Heart left ventricle (tissue), 16 donors: Measurements from ENCODE around the gene C16orf90. TPM values are rescaled to one million over a fixed set of nuclear protein-coding genes. Genes with fewer than 3 reads are reported as not detected.
"Not testable (repeated sequence)": the region's sequence is repeated elsewhere in the genome, so short reads cannot be mapped to it uniquely, and the experiment has no call there.

ENCODE experiments used
- ATAC-seq, 4 donors: fragments of 200-7000 bp; cut with Tn5 transposase; one replicate each; pipeline ENCODE4 v1.9.1; 2020 to 2022; ENCODE audit warnings: moderate library complexity in 4 of 4, mild to moderate bottlenecking in 3 of 4, moderate number of reproducible peaks in 1 of 4
- DNase-seq, 5 donors: peaks; one replicate each; pipeline ENCODE4 v3.0.0-alpha.2; 2020
- H3K27ac ChIP-seq, 12 donors: fragments of 200-600 bp; sonication (generic) in 4 of 12; one replicate each; pipeline versions ENCODE4 v1.5.0 to v1.8.0; 2016 to 2022; ENCODE audit warnings: mild to moderate bottlenecking in 2 of 12
- H3K27me3 ChIP-seq, 9 donors: fragments of 200-600 bp; sonication (generic) in 2 of 9; one replicate each; pipeline versions ENCODE4 v1.5.1 to v1.8.0; 2016 to 2022; ENCODE audit warnings: mild to moderate bottlenecking in 3 of 9
- H3K36me3 ChIP-seq, 9 donors: fragments of 200-600 bp; sonication (generic) in 2 of 9; one replicate each; pipeline versions ENCODE4 v1.5.0 to v1.8.0; 2018 to 2022; ENCODE audit warnings: mild to moderate bottlenecking in 2 of 9
- H3K4me1 ChIP-seq, 12 donors: fragments of 200-600 bp; sonication (generic) in 4 of 12; one replicate each; pipeline versions ENCODE4 v1.5.0 to v1.8.0; 2016 to 2022; ENCODE audit warnings: mild to moderate bottlenecking in 3 of 12
- H3K4me3 ChIP-seq, 12 donors: fragments of 200-600 bp; sonication (generic) in 4 of 12; one replicate each; pipeline versions ENCODE4 v1.5.0 to v1.8.0; 2017 to 2022; ENCODE audit warnings: mild to moderate bottlenecking in 9 of 12, moderate library complexity in 4 of 12
- H3K9me3 ChIP-seq, 12 donors: fragments of 200-600 bp; sonication (generic) in 4 of 12; one replicate each; pipeline versions ENCODE4 v1.5.0 to v1.8.0; 2016 to 2022; ENCODE audit warnings: mild to moderate bottlenecking in 1 of 12
- POLR2A ChIP-seq, 2 donors: fragments of 450-650 bp; IDR thresholded peaks; one replicate each; pipeline ENCODE4 v1.6.1; 2017; ENCODE audit warnings: antibody characterized with exemption in 2 of 2, mild to moderate bottlenecking in 2 of 2, moderate library complexity in 2 of 2
- WGBS, 4 donors: extraction: QIAGEN DNeasy Blood & Tissue Kit in 2 of 4; methylation state at CpG; one replicate each; pipeline versions ENCODE4 v1.1.5 to v1.1.7; 2013 to 2018; 5-methylcytosine and 5-hydroxymethylcytosine counted together
- intact Hi-C, 10 donors: fragments of 100-400 bp; cut with DNase I; formaldehyde crosslinking; loops; one replicate each; pipeline versions ENCODE4 v1.11.1 to v1.14.2; 2022
- polyA plus RNA-seq, 2 donors: library from polyadenylated mRNA; stranded (reverse); fragments of 200-250 nt; gene quantifications; one replicate each; pipeline ENCODE4 v1.2.3, GENCODE V29; 2013
- total RNA-seq, 9 donors: library from RNA; depleted of rRNA in 2 of 9; stranded (reverse); fragments of >200 nt in 2 of 9; fragmentation: NEBNext Ultra II Directional in 3 of 9; extraction: Animal tissue kit (Norgen Biotek cat#: 25700) in 3 of 9; gene quantifications; one replicate each; pipeline versions ENCODE4 v1.1.0 to v1.2.4, GENCODE V29; 2016 to 2023
- TF ChIP-seq, protein P1 (sequence below), 12 donors: fragments of 200-600 bp; sonication (generic) in 4 of 12; IDR thresholded peaks; one replicate each; pipeline versions ENCODE4 v1.5.0 to v1.8.0; 2018 to 2022; ENCODE audit warnings: antibody characterized with exemption in 12 of 12, mild to moderate bottlenecking in 5 of 12
- donor health status: ischemic (EF 13 %, LVEDD 7.1; RV severe dilation, severe dysfunction).
- donor health status: healthy with polysubstance abuse.
- donor health status: DM: no; HTN: yes; CAD: no.
- donor health status: DM: no; HTN: no; CAD: no.
- donor health status: ischemic (EF 25% LVEDD 6.9; RV normal size, moderate dysfunction).
- donor health status: ischemic (EF 25% LVEDD 5.7; RV mildly dilated, moderate dysfunction).
- donor health status: healthy.
- donor health status: DM: yes; HTN: yes; CAD: no.
- donor health status: ischemic (EF 35%, LVEDD 5.7; RV mildly dilated, moderate dysfunction).
- donor health status: nonischemic (EF 11% LVEDD 7.7; RV severe dilation, severe dysfunction).
- donor health status: DM: yes; HTN: yes; CAD: no.
- donor health status: PGD.
- donor health status: ischemic (EF 29% LVEDD 5.4; RV normal size, mild dysfunction).
- donor health status: nonischemic (EF 23%, LVEDD 6.1; RV moderate dilation, normal function).

Gene C16orf90
- total and polyA plus RNA-seq, 11 donors: not detected

DNA sequence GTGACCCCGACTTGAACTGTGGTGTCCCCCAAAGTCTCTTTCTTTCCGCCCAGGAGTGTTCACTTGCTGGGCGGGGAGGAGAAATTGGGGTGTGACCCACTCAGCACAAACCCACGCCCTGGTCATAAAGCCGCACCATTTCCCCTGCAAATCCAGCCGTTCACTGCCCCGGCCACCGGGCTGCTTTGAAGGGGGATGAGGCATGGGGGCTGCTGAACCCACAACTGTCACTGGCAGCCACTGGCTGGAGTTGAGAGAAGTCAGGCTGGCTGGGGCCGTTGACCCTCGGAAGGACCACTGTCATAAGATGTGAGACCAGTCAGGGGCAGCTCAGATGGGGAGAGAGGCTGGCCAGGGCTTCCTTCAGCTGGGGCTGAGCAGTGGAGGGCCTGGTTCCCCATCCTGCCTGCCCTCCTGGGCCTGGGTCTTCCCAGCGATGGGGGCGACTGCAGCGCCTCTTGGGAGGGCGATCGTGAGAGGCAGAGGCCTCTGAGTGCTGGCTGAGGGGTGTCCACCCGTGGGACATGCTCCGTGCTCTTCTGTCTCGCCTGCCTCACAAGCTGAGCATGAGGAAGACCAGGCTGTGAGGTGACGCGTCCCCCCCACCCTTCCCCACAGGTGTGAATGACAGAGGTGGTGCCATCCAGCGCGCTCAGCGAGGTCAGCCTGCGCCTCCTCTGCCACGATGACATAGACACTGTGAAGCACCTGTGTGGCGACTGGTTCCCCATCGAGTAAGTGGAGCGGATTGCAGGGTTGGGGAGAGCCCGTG is 19.5 kb downstream of the C16orf90 start:
- Histone ChIP-seq H3K36me3 (peaks cover 0 to 56% (median 19%) of the 10 kb centered on the region in 9 donors), H3K27me3 (no peaks in the 10 kb centered on the region), H3K4me1 (peaks cover 0 to 54% (median 14%) of the 10 kb centered on the region in 12 donors), H3K4me3 (no peak overlapping the region), H3K9me3 (no peaks in the 10 kb centered on the region), H3K27ac (peak overlapping the region in 2 of 12 donors; percentile 7 to 30)
- TF ChIP-seq, protein P1, sequence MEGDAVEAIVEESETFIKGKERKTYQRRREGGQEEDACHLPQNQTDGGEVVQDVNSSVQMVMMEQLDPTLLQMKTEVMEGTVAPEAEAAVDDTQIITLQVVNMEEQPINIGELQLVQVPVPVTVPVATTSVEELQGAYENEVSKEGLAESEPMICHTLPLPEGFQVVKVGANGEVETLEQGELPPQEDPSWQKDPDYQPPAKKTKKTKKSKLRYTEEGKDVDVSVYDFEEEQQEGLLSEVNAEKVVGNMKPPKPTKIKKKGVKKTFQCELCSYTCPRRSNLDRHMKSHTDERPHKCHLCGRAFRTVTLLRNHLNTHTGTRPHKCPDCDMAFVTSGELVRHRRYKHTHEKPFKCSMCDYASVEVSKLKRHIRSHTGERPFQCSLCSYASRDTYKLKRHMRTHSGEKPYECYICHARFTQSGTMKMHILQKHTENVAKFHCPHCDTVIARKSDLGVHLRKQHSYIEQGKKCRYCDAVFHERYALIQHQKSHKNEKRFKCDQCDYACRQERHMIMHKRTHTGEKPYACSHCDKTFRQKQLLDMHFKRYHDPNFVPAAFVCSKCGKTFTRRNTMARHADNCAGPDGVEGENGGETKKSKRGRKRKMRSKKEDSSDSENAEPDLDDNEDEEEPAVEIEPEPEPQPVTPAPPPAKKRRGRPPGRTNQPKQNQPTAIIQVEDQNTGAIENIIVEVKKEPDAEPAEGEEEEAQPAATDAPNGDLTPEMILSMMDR (IDR thresholded peaks at IDR 0.05): no peak
- TF ChIP-seq POLR2A (IDR thresholded peaks at IDR 0.05): no peak
- WGBS, 4 donors: 76 to 85% (median 81%) methylated on average over 23 to 29 of the region's 29 CpGs
- DNase-seq: no peak
- peak in 3 of 4 donors; percentile 5 to 12 (median 8) for ATAC-seq
- intact Hi-C loops: no loop called here

DNA sequence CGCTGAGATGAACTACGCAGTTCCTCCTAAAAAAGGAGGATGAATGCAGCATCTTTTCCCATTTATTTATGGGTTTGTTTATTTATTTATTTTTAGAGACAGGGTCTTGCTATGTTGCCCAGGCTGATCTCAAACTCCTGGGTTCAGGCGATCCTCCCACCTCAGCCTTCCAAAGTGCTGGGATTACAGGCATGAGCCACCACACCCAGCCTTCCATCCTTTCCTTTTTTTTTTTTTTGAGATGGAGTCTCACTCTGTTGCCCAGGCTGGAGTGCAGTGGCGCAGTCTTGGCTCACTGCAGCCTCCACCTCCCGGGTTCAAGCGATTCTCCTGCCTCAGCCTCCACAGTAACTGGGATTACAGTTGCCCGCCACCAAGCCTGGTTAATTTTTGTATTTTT is 20.4 kb downstream of the C16orf90 start:
- peaks cover 0 to 56% (median 15%) of the 10 kb centered on the region in 9 donors for H3K36me3 ChIP-seq
- H3K9me3 ChIP-seq, DNase-seq, intact Hi-C loops, ATAC-seq, H3K4me3 ChIP-seq, H3K27me3 ChIP-seq: not testable (repeated sequence)
- H3K27ac ChIP-seq: peak overlapping the region in 1 of 12 donors; percentile 7
- H3K4me1 ChIP-seq: peaks cover 0 to 63% (median 19%) of the 10 kb centered on the region in 12 donors
- 93 to 98% (median 95%) methylated on average over 7 of the region's 7 CpGs for WGBS, 4 donors

DNA sequence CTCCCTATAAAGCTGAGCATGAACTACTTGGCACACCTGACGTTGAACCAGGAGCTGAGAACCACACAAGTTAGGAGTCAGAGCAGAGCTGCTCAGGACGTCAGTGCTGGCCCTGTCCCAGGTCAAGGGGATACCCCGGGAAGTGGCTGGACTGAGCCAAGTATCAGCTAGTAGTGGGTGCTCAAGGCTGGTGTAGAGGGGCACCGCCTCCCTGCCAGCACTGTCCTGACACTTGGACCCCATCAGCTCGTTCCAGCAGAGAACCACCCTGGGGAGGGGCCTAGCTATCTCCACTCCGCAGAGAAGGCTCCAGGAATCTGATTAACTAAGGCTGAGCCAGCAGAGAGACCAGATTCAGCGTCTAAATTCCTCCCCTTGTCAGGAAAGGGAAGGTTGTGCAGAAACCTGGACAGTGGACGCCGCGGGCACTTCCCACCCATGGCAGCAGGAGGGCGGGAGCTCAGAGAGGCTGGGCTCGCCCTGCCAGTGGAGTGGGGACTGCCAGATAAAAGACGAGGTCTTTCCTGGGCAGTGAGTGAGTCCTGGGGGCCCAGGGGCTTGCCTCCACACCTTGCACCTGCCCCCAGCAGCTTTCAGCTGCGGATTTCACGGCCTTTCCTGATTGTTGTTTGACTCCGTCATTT is 21.0 kb downstream of the C16orf90 start:
- Histone ChIP-seq H3K36me3 (peaks cover 0 to 51% (median 9%) of the 10 kb centered on the region in 9 donors), H3K4me1 (peaks cover 0 to 69% (median 23%) of the 10 kb centered on the region in 12 donors), H3K4me3 (no peak overlapping the region), H3K9me3 (no peaks in the 10 kb centered on the region), H3K27ac (peak overlapping the region in 1 of 12 donors; percentile 16), H3K27me3 (no peaks in the 10 kb centered on the region)
- DNase-seq (peak in 1 of 5 donors; percentile 54), ATAC-seq (peak in 3 of 4 donors; percentile 49 to 53 (median 52))
- 50 to 57% (median 52%) methylated on average over 16 of the region's 16 CpGs for WGBS, 4 donors
- TF ChIP-seq POLR2A (IDR thresholded peaks at IDR 0.05): no peak
- TF ChIP-seq, protein P1 (IDR thresholded peaks at IDR 0.05): no peak
- intact Hi-C loops: no loop called here

DNA sequence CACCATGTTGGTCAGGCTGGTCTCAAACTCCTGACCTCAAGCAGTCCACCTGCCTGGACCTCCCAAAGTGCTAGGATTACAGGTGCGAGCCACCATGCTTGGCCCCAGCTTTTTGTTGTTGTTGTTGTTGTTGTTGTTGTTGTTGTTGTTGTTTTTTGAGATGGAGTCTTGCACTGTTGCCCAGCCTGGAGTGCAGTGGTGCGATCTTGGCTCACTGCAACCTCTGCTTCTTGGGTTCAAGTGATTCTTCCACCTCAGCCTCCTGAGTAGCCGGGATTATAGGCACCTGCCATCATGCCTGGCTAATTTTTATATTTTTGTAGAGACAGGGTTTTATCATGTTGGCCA is 21.7 kb downstream of the C16orf90 start:
- Histone ChIP-seq H3K4me1 (peaks cover 0 to 75% (median 25%) of the 10 kb centered on the region in 12 donors), H3K36me3 (peaks cover 0 to 44% (median 4%) of the 10 kb centered on the region in 9 donors)
- H3K27me3 ChIP-seq, H3K27ac ChIP-seq, H3K9me3 ChIP-seq, DNase-seq, H3K4me3 ChIP-seq, ATAC-seq, intact Hi-C loops: not testable (repeated sequence)
- 75 to 98% (median 81%) methylated on average over 3 of the region's 3 CpGs for whole genome bisulfite sequencing, 4 donors

DNA sequence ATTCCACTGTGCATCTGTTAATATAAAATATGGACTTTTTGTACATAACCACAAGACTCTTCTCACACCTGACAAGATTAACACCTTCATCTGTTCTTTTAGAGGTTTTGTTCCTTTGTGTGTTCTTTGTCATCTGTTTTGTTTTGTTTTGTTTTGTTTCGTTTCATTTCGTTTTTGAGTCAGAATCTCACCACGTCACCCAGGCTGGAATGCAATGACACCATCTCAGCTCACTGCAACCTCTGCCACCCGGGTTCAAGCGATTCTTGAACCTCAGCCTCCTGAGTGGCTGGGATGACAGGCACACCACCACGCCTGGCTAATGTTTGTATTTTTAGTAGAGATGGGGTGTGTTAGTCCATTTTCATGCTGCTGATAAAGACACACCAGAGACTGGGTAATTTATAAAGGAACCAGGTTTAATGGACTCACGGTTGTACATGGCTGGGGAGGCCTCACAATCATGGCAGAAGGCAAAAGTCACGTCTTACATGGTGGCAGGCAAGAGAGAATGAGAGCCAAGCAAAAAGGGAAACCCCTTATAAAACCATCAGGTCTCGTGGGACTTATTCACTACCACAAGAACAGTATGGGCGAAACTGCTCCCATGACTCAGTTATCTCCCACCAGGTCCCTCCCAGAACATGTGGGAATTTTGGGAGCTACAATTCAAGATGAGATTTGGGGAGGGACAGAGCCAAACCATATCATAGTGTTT is 22.3 kb downstream of the C16orf90 start:
- TF ChIP-seq, protein P1 (IDR thresholded peaks at IDR 0.05): no peak
- TF ChIP-seq POLR2A (IDR thresholded peaks at IDR 0.05): no peak
- WGBS, 4 donors: 78 to 91% (median 82%) methylated on average over 10 of the region's 10 CpGs
- no peak for ATAC-seq
- no peak for DNase-seq
- H3K36me3 ChIP-seq: peaks cover 0 to 39% (median 0%) of the 10 kb centered on the region in 9 donors
- H3K27me3 ChIP-seq: no peaks in the 10 kb centered on the region
- H3K4me1 ChIP-seq: peaks cover 0 to 75% (median 28%) of the 10 kb centered on the region in 12 donors
- intact Hi-C loops: no loop called here
- H3K27ac ChIP-seq: no peak overlapping the region
- no peak overlapping the region for H3K4me3 ChIP-seq
- no peaks in the 10 kb centered on the region for H3K9me3 ChIP-seq
